Measurements from ENCODE around the gene ADAM22. TPM values are rescaled to one million over a fixed set of nuclear protein-coding genes. Genes with fewer than 3 reads are reported as not detected.

Gene ADAM22
- total RNA-seq, 1 experiment from 2014 or later, result 7.1 TPM

DNA sequence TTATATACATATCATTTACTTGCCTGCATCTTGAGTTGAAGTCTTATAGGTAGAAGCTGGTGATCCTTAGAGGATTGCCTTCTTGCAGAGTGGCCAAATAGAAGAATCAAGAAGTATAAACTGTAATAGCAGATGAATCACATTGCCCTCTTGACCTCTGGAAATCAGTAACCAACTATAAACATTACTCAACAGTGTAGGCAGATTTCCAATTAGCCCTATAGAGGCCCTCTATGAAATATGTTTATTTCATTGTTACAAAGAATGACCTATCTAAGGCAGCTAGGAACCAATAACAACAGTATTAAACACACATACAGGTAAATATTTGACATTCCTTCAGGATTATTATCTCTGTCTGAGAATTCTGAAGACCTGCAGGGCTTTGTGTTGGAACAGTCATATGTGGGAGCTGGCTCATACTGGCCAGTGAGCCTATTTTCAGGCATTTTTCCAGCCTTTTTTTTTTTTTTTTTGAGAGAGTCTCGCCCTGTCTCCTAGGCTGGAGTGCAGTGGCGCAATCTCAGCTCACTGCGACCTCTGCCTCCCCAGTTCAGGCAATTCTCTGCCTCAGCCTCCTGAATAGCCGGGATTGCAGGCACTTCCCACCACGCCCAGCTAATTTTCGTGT, 292.9 kb downstream of the ADAM22 start:
- BruUV-seq (replicated peaks), result no TSS peak
- no peaks in the 10 kb centered on the region for H3K36me3 ChIP-seq (ENCODE audit: insufficient read depth, low read length, poor library complexity, severe bottlenecking)
- TF ChIP-seq EZH2 (IDR thresholded peaks at IDR 0.05; ENCODE audit: borderline replicate concordance, low read depth, low read length, poor library complexity, severe bottlenecking), result no peak
- TF ChIP-seq, protein P1, sequence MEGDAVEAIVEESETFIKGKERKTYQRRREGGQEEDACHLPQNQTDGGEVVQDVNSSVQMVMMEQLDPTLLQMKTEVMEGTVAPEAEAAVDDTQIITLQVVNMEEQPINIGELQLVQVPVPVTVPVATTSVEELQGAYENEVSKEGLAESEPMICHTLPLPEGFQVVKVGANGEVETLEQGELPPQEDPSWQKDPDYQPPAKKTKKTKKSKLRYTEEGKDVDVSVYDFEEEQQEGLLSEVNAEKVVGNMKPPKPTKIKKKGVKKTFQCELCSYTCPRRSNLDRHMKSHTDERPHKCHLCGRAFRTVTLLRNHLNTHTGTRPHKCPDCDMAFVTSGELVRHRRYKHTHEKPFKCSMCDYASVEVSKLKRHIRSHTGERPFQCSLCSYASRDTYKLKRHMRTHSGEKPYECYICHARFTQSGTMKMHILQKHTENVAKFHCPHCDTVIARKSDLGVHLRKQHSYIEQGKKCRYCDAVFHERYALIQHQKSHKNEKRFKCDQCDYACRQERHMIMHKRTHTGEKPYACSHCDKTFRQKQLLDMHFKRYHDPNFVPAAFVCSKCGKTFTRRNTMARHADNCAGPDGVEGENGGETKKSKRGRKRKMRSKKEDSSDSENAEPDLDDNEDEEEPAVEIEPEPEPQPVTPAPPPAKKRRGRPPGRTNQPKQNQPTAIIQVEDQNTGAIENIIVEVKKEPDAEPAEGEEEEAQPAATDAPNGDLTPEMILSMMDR (conservative IDR thresholded peaks at IDR 0.05; ENCODE audit: low read depth, low read length), result no peak
- H3K4me3 ChIP-seq (ENCODE audit: low read depth, low read length, poor library complexity, severe bottlenecking), result no peak overlapping the region
- H3K27ac ChIP-seq (ENCODE audit: low read depth, low read length, poor library complexity, severe bottlenecking), result no peak overlapping the region
- H3K9me3 ChIP-seq (ENCODE audit: low read depth, low read length, poor library complexity, severe bottlenecking), result no peaks in the 10 kb centered on the region
- intact Hi-C loops (cut with micrococcal nuclease; ENCODE audit: unreplicated experiment), result no loop called here
- H3K27me3 ChIP-seq (replicated peaks; ENCODE audit: insufficient read depth, low read depth, low read length, poor library complexity), result no peaks in the 10 kb centered on the region
- no peak for DNase-seq (ENCODE audit: low spot score)
- POLR2A ChIA-PET (ENCODE audit: low non-redundant PET), result no interaction called here
- no peaks in the 10 kb centered on the region for H3K4me1 ChIP-seq (ENCODE audit: insufficient read depth, low read length, poor library complexity, severe bottlenecking)
- CTCF ChIA-PET, result no interaction called here

DNA sequence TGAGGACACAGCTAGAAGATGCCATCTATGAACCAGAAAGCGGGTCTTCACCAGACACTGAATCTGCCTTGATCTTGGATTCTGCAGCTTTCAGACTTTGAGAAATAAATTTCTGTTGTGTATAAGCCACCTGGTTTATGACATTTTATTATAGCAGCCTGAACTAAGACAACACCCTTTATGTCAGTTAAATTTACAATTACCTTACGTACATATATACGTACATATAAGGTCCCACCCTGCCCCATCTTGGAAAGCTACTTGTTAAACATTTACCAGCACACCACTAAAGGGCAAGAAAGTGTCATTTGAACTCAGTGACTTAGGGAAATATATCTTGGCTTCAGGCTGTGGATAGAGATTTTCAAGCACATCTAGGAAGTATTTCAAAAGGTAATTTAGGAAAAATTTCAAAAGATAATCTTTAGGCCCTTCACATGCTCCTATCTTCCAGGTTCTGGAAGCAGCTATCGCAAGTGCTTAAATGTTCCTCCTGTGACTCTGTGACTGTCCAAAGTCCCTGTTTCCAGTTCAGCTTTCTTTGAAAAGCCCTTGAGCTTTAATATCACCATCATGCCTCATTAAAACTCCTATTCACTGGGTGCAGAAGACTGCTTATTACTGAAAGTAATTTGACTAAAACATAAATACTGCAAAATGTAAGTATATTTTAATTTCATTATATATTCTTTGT, 295.4 kb downstream of the ADAM22 start:
- BruUV-seq (replicated peaks), result no TSS peak
- no peaks in the 10 kb centered on the region for H3K36me3 ChIP-seq (ENCODE audit: insufficient read depth, low read length, poor library complexity, severe bottlenecking)
- CTCF ChIA-PET, result no interaction called here
- intact Hi-C loops (cut with micrococcal nuclease; ENCODE audit: unreplicated experiment), result no loop called here
- DNase-seq (ENCODE audit: low spot score), result no peak
- POLR2A ChIA-PET (ENCODE audit: low non-redundant PET), result no interaction called here
- no peaks in the 10 kb centered on the region for H3K9me3 ChIP-seq (ENCODE audit: low read depth, low read length, poor library complexity, severe bottlenecking)
- TF ChIP-seq, protein P1 (conservative IDR thresholded peaks at IDR 0.05; ENCODE audit: low read depth, low read length), result no peak
- TF ChIP-seq EZH2 (IDR thresholded peaks at IDR 0.05; ENCODE audit: borderline replicate concordance, low read depth, low read length, poor library complexity, severe bottlenecking), result no peak
- no peaks in the 10 kb centered on the region for H3K4me1 ChIP-seq (ENCODE audit: insufficient read depth, low read length, poor library complexity, severe bottlenecking)
- no peak overlapping the region for H3K4me3 ChIP-seq (ENCODE audit: low read depth, low read length, poor library complexity, severe bottlenecking)
- no peaks in the 10 kb centered on the region for H3K27me3 ChIP-seq (replicated peaks; ENCODE audit: insufficient read depth, low read depth, low read length, poor library complexity)
- no peak overlapping the region for H3K27ac ChIP-seq (ENCODE audit: low read depth, low read length, poor library complexity, severe bottlenecking)

DNA sequence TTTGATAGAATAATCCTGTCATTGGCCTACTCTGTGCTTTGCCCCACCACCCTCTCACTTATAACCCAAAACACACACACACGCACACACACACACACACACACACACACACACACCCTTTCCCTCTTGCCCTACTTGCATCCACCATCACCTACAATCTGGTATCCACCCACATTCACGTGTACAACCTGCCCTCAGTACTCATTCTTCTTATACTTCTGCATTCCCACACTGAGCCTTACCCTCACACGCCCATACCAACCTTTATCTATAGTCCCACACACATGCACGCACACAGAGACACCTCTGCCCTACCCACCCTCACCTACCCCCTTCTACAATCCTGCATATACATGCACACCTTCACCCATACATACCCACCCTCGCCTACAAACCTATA, 296.6 kb downstream of the ADAM22 start:
- DNase-seq (ENCODE audit: low spot score), result no peak
- no peak for TF ChIP-seq EZH2 (IDR thresholded peaks at IDR 0.05; ENCODE audit: borderline replicate concordance, low read depth, low read length, poor library complexity, severe bottlenecking)
- TF ChIP-seq, protein P1 (conservative IDR thresholded peaks at IDR 0.05; ENCODE audit: low read depth, low read length), result no peak
- H3K9me3 ChIP-seq (ENCODE audit: low read depth, low read length, poor library complexity, severe bottlenecking), result no peaks in the 10 kb centered on the region
- no peaks in the 10 kb centered on the region for H3K36me3 ChIP-seq (ENCODE audit: insufficient read depth, low read length, poor library complexity, severe bottlenecking)
- H3K4me3 ChIP-seq (ENCODE audit: low read depth, low read length, poor library complexity, severe bottlenecking), result no peak overlapping the region
- H3K27me3 ChIP-seq (replicated peaks; ENCODE audit: insufficient read depth, low read depth, low read length, poor library complexity), result no peaks in the 10 kb centered on the region
- ChIA-PET POLR2A (ENCODE audit: low non-redundant PET) (no interaction called here), CTCF (no interaction called here)
- no peaks in the 10 kb centered on the region for H3K4me1 ChIP-seq (ENCODE audit: insufficient read depth, low read length, poor library complexity, severe bottlenecking)
- BruUV-seq (replicated peaks), result no TSS peak
- intact Hi-C loops (cut with micrococcal nuclease; ENCODE audit: unreplicated experiment), result no loop called here
- H3K27ac ChIP-seq (ENCODE audit: low read depth, low read length, poor library complexity, severe bottlenecking), result no peak overlapping the region

All from A673 (cell line).